Mucosa of gallbladder (tissue), 1 donor: Measurements from ENCODE around the gene RGS17. TPM values are rescaled to one million over a fixed set of nuclear protein-coding genes. Genes with fewer than 3 reads are reported as not detected.

ENCODE experiments used
- total RNA-seq: library from RNA; stranded (reverse); gene quantifications from one replicate; pipeline ENCODE4 v1.2.1, GENCODE V29; 2021
- donor health status: DM: no; HTN: no; CAD: no.

Gene RGS17
- total RNA-seq, 1 donor from 2014 or later: 3.5 TPM

Other genes with a start within 250 kb of the RGS17 start
- gene FBXO5, start 148.2 kb downstream of the RGS17 start, total RNA-seq: 3.3 TPM
- 18.2 TPM for gene MTRF1L, start 128.6 kb downstream of the RGS17 start, total RNA-seq